RWPE1 (cell line): ENCODE results near the gene CMC4.

Source experiments
- CTCF ChIA-PET: fragments of 350-600 bp; sonication (Branson Sonifier 250); formaldehyde crosslinking; extraction: SDS; loops from one replicate; lab custom pipeline; 2021; lab: Yijun Ruan, JAX
- POLR2A ChIA-PET: fragments of 400-600 bp; formaldehyde crosslinking; extraction: SDS; loops from one replicate; lab custom pipeline; 2020; ENCODE audit warnings: antibody characterized with exemption; ENCODE audit not compliant: low non-redundant PET; lab: Yijun Ruan, JAX
- DNase-seq: peaks from one replicate; pipeline ENCODE4 v3.0.0; 2012; ENCODE audit warnings: low spot score
- H3K27ac ChIP-seq: fragments of 450-650 bp; 2 replicates; pipeline ENCODE4 v1.5.1; 2017
- CTCF ChIP-seq: fragments of 450-650 bp; conservative IDR thresholded peaks from 2 replicates; pipeline ENCODE4 v1.5.1; 2017; ENCODE audit warnings: low read depth, mild to moderate bottlenecking

Gene CMC4

GRCh38 chrX:155094468-155095061 is 23.6 kb upstream of the CMC4 start:
- TF ChIP-seq CTCF, result peak; percentile 52
- DNase-seq, result no peak
- no peak overlapping the region for H3K27ac ChIP-seq
- ChIA-PET POLR2A (no interaction called here), CTCF (interaction anchor here (0.6 to 1.1 kb wide), 3 partner anchors 14 to 139 kb away, joined by 3 to 4 read pairs (median 3); no protein-coding TSS in a partner anchor)

GRCh38 chrX:155086961-155087735 is 16.2 kb upstream of the CMC4 start:
- H3K27ac ChIP-seq, result no peak overlapping the region
- DNase-seq, result no peak
- CTCF ChIA-PET, result interaction anchor here (0.6 to 1.2 kb wide), 6 partner anchors 12 to 559 kb away, joined by 3 to 8 read pairs (median 4); no protein-coding TSS in a partner anchor
- TF ChIP-seq CTCF, result no peak
- POLR2A ChIA-PET, result no interaction called here

- H3K27ac ChIP-seq, result no peak overlapping the region
- CTCF ChIA-PET, result interaction anchor here (0.6 to 1.2 kb wide), 9 partner anchors 11 to 560 kb away, joined by 3 to 8 read pairs (median 3); no protein-coding TSS in a partner anchor
- peak; percentile 46 for TF ChIP-seq CTCF
- POLR2A ChIA-PET, result no interaction called here
- DNase-seq, result no peak
These were observed 15.4 kb upstream of the CMC4 start for GRCh38 chrX:155086202-155086840.

GRCh38 chrX:155071694-155072280 is 851 bp upstream of the CMC4 start:
- POLR2A ChIA-PET, result no interaction called here
- peak overlapping the region; percentile 82 for H3K27ac ChIP-seq
- no peak for DNase-seq
- CTCF ChIA-PET, result no interaction called here
- no peak for TF ChIP-seq CTCF

- ChIA-PET POLR2A (no interaction called here), CTCF (interaction anchor here (0.6 kb wide), 1 partner anchor 439 kb away, joined by 3 read pairs; no protein-coding TSS in a partner anchor)
- no peak for TF ChIP-seq CTCF
- H3K27ac ChIP-seq, result peak overlapping the region; percentile 82
- no peak for DNase-seq
These were observed 317 bp downstream of the CMC4 start for GRCh38 chrX:155070663-155070974.

- no peak for TF ChIP-seq CTCF
- POLR2A ChIA-PET, result no interaction called here
- CTCF ChIA-PET, result interaction anchor here (0.6 kb wide), 1 partner anchor 440 kb away, joined by 3 read pairs; no protein-coding TSS in a partner anchor
These were observed 898 bp downstream of the CMC4 start for GRCh38 chrX:155070038-155070437.

More at GRCh38 chrX:155070038-155070437, 898 bp downstream of the CMC4 start:
- H3K27ac ChIP-seq, result no peak overlapping the region
- no peak for DNase-seq
